LoVo (cell line): Measurements from ENCODE around the gene PAEP.
"Not testable (repeated sequence)": the region's sequence is repeated elsewhere in the genome, so short reads cannot be mapped to it uniquely, and the experiment has no call there.

Experiments
- DNase-seq: peaks from one replicate; pipeline ENCODE4 v3.0.0-alpha.2; 2016; ENCODE audit warnings: low spot score

PAEP gene

GRCh38 chr9:135561391-135562234, at the start of gene PAEP:
TSS of gene PAEP (plus strand) at chr9:135561756.
- DNase-seq: peak; percentile 11

GRCh38 chr9:135512241-135512603, 49.3 kb upstream of the PAEP start:
- no peak for DNase-seq

- no peak for DNase-seq
Observed at GRCh38 chr9:135512904-135513303, 48.7 kb upstream of the PAEP start.

- DNase-seq: no peak
Observed at GRCh38 chr9:135513351-135513846, 48.2 kb upstream of the PAEP start.

- not testable (repeated sequence) for DNase-seq
Observed at GRCh38 chr9:135513906-135514305, 47.6 kb upstream of the PAEP start.

GRCh38 chr9:135514342-135515082, 47.0 kb upstream of the PAEP start:
- DNase-seq: no peak

GRCh38 chr9:135515083-135515951, 46.2 kb upstream of the PAEP start:
- DNase-seq: no peak

- no peak for DNase-seq
Observed at GRCh38 chr9:135516132-135516860, 45.3 kb upstream of the PAEP start.

GRCh38 chr9:135517407-135517822, 44.1 kb upstream of the PAEP start:
- DNase-seq: no peak

GRCh38 chr9:135519179-135519971, 42.2 kb upstream of the PAEP start:
- DNase-seq: no peak

GRCh38 chr9:135520916-135521607, 40.5 kb upstream of the PAEP start, which contains the start of gene LCN1:
TSS of gene LCN1 (plus strand) at chr9:135521440. CDS start at chr9:135521498, 58 bp downstream.
- DNase-seq: no peak

- no peak for DNase-seq
Observed at GRCh38 chr9:135521608-135522095, 39.9 kb upstream of the PAEP start.

GRCh38 chr9:135522137-135522877, 39.2 kb upstream of the PAEP start:
- no peak for DNase-seq

- DNase-seq: no peak
Observed at GRCh38 chr9:135522931-135523330, 38.6 kb upstream of the PAEP start.

GRCh38 chr9:135523521-135524129, 37.9 kb upstream of the PAEP start:
- DNase-seq: no peak

GRCh38 chr9:135524130-135524861, 37.3 kb upstream of the PAEP start:
- DNase-seq: no peak

- no peak for DNase-seq
Observed at GRCh38 chr9:135525241-135526088, 36.1 kb upstream of the PAEP start.
